Astrocyte of the spinal cord (primary cell): ENCODE data around the gene LRRC4.

Experiments used
- DNase-seq: peaks from one replicate; pipeline ENCODE4 v3.0.0; 2011; ENCODE audit warnings: low read depth, low spot score
- H3K4me3 ChIP-seq: 2 replicates; pipeline ENCODE4 v1.5.1; 2011; ENCODE audit warnings: low read depth, mild to moderate bottlenecking, low read length, moderate library complexity
- in situ Hi-C: cut with HindIII; loops from 2 replicates; pipeline ENCODE4 v1.10.0; 2017; ENCODE audit warnings: low sequenced_read_pairs
- TF ChIP-seq, protein P1 (sequence below): IDR thresholded peaks from 2 replicates; pipeline ENCODE4 v1.5.1; 2012; ENCODE audit warnings: low read depth, mild to moderate bottlenecking, low read length, inconsistent platforms

LRRC4 gene

DNA sequence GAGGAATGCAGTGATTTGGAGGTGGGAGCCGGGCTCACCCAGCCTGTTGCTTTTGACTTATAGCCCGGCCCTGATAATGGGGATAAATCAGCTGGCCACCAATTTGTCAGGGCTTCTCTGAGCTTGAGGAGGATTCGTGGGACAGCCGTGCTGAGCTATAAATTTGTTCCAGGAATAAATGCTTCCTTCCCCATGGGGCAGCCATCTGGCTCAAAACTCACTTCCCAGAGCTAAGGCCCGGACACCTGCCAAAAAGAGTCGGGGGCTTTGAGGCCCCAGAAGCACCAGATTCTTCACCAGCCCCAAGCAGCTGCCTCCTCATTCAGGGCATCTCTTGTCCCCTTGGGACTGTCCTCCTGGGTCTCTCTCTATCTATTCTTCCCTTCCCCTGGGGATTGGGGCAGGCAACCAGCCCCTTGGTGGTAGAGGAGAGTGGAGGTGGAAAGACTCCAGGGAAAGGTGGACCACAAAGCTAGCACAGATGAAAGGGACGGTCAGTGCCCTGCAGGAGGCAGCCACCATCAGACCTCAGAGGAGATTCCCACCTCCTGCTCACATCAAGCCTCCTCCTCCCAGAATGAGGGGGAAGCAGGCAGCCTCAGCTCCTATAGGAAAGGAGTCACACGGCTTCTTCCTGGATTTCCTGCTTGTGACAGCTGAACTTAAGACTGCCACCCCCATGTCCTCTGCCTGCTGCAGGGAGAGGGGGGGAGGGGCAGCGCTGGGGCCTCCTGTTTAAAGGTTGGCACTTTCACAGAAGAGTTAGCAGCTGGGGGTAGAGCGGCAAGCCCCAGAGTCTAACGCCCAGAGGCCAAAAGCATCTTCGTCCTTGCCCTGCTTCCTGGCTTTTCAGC, 44.2 kb upstream of the LRRC4 start:
- in situ Hi-C loops, result no loop called here

DNA sequence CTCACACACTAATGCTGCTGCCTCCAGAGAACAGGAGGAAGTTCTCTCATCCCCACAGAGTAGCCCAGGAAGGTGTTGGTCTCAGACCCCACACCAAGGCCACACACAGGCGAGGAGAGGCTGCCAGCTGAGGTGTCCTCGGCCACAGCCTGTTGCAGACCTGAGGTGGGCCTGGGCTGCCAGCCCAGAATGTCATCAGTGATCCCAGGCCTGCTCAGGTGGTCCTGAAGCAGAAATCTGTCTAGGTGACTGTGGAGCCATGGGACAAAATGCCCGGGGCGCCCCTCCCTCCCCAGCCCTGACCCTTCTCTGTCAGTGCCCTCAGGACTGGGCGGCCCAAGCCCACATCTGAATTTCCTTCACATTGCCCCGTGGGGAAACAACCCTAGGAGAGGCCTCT, 43.5 kb upstream of the LRRC4 start:
- DNase-seq, result no peak
- H3K4me3 ChIP-seq, result no peak overlapping the region
- in situ Hi-C loops, result loop anchor here (25.0 kb wide), 1 partner anchor 138 kb away; no protein-coding TSS in a partner anchor
- TF ChIP-seq, protein P1, sequence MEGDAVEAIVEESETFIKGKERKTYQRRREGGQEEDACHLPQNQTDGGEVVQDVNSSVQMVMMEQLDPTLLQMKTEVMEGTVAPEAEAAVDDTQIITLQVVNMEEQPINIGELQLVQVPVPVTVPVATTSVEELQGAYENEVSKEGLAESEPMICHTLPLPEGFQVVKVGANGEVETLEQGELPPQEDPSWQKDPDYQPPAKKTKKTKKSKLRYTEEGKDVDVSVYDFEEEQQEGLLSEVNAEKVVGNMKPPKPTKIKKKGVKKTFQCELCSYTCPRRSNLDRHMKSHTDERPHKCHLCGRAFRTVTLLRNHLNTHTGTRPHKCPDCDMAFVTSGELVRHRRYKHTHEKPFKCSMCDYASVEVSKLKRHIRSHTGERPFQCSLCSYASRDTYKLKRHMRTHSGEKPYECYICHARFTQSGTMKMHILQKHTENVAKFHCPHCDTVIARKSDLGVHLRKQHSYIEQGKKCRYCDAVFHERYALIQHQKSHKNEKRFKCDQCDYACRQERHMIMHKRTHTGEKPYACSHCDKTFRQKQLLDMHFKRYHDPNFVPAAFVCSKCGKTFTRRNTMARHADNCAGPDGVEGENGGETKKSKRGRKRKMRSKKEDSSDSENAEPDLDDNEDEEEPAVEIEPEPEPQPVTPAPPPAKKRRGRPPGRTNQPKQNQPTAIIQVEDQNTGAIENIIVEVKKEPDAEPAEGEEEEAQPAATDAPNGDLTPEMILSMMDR, result no peak

More for the DNA sequence above, 44.2 kb upstream of the LRRC4 start:
- TF ChIP-seq, protein P1, result no peak
- DNase-seq, result no peak
- H3K4me3 ChIP-seq, result no peak overlapping the region

DNA sequence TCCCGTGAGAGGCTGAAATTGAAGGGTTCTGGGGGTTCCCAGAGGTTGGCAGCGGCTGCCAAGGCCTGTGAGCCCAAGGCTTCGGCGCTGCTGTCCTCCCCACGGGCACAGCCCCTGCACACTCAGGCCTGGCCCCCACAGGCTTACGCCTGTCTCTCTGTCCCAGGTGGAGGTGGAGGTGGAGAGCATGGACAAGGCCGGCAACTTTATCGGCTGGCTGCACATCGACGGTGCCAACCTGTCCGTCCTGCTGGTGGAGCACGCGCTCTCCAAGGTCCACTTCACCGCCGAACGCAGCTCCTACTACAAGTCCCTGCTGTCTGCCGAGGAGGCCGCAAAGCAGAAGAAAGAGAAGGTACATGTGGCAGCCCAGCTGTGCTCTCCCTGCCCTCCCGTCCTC, 43.1 kb upstream of the LRRC4 start:
- H3K4me3 ChIP-seq, result no peak overlapping the region
- no peak for DNase-seq
- TF ChIP-seq, protein P1, result no peak
- in situ Hi-C loops, result loop anchor here (25.0 kb wide), 1 partner anchor 138 kb away; no protein-coding TSS in a partner anchor

DNA sequence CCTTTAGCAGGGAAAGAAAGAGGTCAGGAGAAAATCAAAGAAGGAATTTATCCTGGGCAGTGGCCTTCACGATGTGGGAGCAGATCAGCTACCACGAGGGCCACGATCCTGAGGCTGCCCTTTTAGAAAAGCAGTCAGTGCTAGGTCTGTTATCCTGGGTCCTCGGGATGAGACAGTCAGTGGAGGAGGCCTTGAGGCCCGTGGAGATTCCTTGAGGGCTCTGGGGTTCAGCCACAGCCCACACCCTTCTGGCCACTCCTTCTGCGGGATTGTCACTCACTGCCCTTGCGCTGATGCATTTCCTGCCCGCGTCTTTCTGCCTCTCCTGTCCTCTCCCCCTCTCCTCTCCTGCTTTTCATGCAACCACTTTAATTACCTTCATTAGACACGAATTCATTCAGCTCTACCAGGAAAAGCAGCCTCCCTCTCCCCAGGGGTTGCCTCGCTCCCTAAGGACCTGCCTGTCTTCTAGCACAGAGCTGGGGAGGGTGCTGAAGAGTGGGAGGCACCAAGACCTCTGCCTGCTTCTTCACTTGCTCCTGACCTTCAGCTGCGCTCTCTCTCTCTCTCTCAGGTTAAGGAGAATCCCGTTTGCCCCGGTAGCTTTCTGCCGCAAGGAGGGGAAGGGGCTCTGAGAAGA, 42.6 kb upstream of the LRRC4 start:
- in situ Hi-C loops, result loop anchor here (25.0 kb wide), 1 partner anchor 139 kb away; no protein-coding TSS in a partner anchor
- DNase-seq, result no peak
- TF ChIP-seq, protein P1, result no peak
- H3K4me3 ChIP-seq, result no peak overlapping the region

DNA sequence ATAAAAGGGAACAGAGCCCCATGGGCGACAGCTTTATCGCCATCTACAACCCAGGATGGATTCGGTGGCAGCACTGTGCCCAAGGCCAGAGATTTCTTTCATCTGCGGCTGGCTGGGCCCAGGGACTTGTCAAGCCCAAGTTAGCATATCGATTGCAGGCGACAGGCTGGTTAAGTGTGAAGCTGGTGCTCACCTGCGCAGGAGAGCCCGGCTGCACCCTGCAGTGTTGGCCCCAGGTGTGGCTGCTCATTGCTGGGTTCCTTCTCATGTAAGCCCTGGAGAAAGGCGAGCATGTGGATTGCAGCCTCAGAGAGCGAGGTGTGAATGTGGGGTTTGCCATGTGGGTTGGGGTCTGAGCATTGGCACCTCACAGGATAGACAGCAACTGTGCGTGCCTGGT, 40.6 kb upstream of the LRRC4 start:
- no peak for DNase-seq
- TF ChIP-seq, protein P1, result no peak
- no peak overlapping the region for H3K4me3 ChIP-seq
- in situ Hi-C loops, result loop anchor here (25.0 kb wide), 1 partner anchor 140 kb away; no protein-coding TSS in a partner anchor

DNA sequence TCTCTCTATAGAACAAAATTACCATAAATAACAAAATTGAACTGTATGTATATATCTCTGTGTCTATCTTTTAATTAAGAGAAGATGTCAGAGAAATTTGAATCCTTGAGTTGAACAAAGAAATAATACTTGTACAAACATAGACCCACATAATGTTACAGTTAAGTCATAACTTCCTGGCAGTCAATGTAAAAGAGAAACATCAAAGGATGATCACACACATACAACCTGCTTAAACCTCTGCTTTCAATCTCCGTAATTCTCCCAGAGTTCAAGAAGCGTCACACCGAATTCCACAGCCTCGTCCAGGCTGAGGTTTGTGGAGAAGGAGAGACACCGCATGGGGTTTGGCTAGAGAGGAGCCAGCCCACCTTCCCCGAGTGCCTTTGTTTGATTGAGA, 40.1 kb upstream of the LRRC4 start:
- TF ChIP-seq, protein P1, result no peak
- no peak overlapping the region for H3K4me3 ChIP-seq
- DNase-seq, result no peak
- in situ Hi-C loops, result loop anchor here (25.0 kb wide), 1 partner anchor 141 kb away; no protein-coding TSS in a partner anchor
